Adrenal gland (tissue), 12 donors: ENCODE data around the gene MET. TPM values are rescaled to one million over a fixed set of nuclear protein-coding genes. Genes with fewer than 3 reads are reported as not detected.

Experiments
- DNase-seq, 7 donors: peaks; one replicate each; pipeline ENCODE4 v3.0.0-alpha.2; 2019 to 2020
- H3K27ac ChIP-seq, 5 donors: fragments of 200-600 bp; sonication (generic) in 4 of 5; 1 replicate in 3 of 5; 2 replicates in 2 of 5; pipeline versions ENCODE4 v1.5.1 to v1.8.0; 2016 to 2020; ENCODE audit warnings: mild to moderate bottlenecking in 1 of 5
- H3K27me3 ChIP-seq: fragments of 200-600 bp; 2 replicates; pipeline ENCODE4 v1.8.0; 2021
- H3K36me3 ChIP-seq, 2 donors: fragments of 200-600 bp; replicated peaks in 1 of 2; 1 replicate in 1 of 2; 2 replicates in 1 of 2; pipeline versions ENCODE4 v1.5.1 to v1.8.0; 2018 to 2022
- H3K4me1 ChIP-seq, 2 donors: fragments of 200-600 bp; replicated peaks in 1 of 2; 1 replicate in 1 of 2; 2 replicates in 1 of 2; pipeline versions ENCODE4 v1.5.1 to v1.8.0; 2018 to 2021
- H3K4me3 ChIP-seq, 4 donors: fragments of 200-600 bp; sonication (generic) in 3 of 4; one replicate each; pipeline ENCODE4 v1.5.1; 2016 to 2018
- H3K9me3 ChIP-seq, 3 donors: fragments of 200-600 bp; sonication (generic) in 1 of 3; replicated peaks in 1 of 3; 1 replicate in 2 of 3; 2 replicates in 1 of 3; pipeline versions ENCODE4 v1.5.1 to v1.8.0; 2016 to 2021
- CTCF ChIP-seq, 6 experiments: fragments of 450-650 bp in 4 of 6; fragments of 200-600 bp in 2 of 6; sonication (generic) in 1 of 6; IDR thresholded peaks; 1 replicate in 5 of 6; 2 replicates in 1 of 6; pipeline versions ENCODE4 v1.5.1 to v1.8.0; 2016 to 2021; ENCODE audit warnings: antibody characterized with exemption in 6 of 6, mild to moderate bottlenecking in 2 of 6, moderate library complexity in 1 of 6
- POLR2A ChIP-seq, 2 donors: fragments of 450-650 bp; IDR thresholded peaks; one replicate each; pipeline ENCODE4 v1.6.1; 2017; ENCODE audit warnings: antibody characterized with exemption in 2 of 2, mild to moderate bottlenecking in 2 of 2, moderate library complexity in 1 of 2
- WGBS, 4 donors: extraction: QIAGEN DNeasy Blood & Tissue Kit in 2 of 4; methylation state at CpG; one replicate each; pipeline versions ENCODE4 v1.1.5 to v1.1.7; 2013 to 2017; 5-methylcytosine and 5-hydroxymethylcytosine counted together
- intact Hi-C, 2 donors: fragments of 100-400 bp; cut with DNase I; formaldehyde crosslinking; loops; one replicate each; pipeline versions ENCODE4 v1.14.1 to v1.15.0; 2022 to 2023
- polyA plus RNA-seq, 3 donors: library from polyadenylated mRNA; stranded (reverse); fragments of 200-250 nt in 2 of 3; fragments of 350-450 nt in 1 of 3; fragmentation: Illumina TruSeq in 1 of 3; extraction: RNeasy Lipid Tissue Mini Kit (QIAGEN cat#74804) in 1 of 3; gene quantifications; one replicate each; pipeline ENCODE4 v1.2.3, GENCODE V29; 2013 to 2014
- total RNA-seq, 9 donors: library from RNA; depleted of rRNA in 4 of 9; stranded (reverse); fragments of >200 nt in 4 of 9; fragments of 120-200 nt in 1 of 9; fragmentation: NEBNext Ultra II Directional in 1 of 9; extraction: Animal tissue kit (Norgen Biotek cat#: 25700) in 1 of 9; gene quantifications; one replicate each; pipeline versions ENCODE4 v1.1.0 to v1.2.4, GENCODE V29; 2013 to 2023
- donor health status: healthy with polysubstance abuse.
- donor health status: Bipolar disorder and iron deficiency.
- donor health status: DM: yes; HTN: yes; CAD: no.
- donor health status: DM: no; HTN: no; CAD: no.
- donor health status: DM: no; HTN: no; CAD: no.
- donor health status: DM: yes; HTN: yes; CAD: no.

MET gene
- total and polyA plus RNA-seq, 12 donors = 0.55 to 2.3 (median 0.79) TPM

GRCh38 chr7:116710764-116711452 lies 38.9 kb downstream of the MET start:
- H3K4me1 ChIP-seq = no peaks in the 10 kb centered on the region
- intact Hi-C loops = no loop called here
- H3K9me3 ChIP-seq = no peaks in the 10 kb centered on the region
- H3K27ac ChIP-seq = no peak overlapping the region
- no peaks in the 10 kb centered on the region for H3K27me3 ChIP-seq
- TF ChIP-seq CTCF (IDR thresholded peaks at IDR 0.05) (no peak), POLR2A (IDR thresholded peaks at IDR 0.05) (no peak)
- WGBS, 4 donors = 57 to 67% (median 66%) methylated on average over 3 of the region's 3 CpGs
- H3K4me3 ChIP-seq = no peak overlapping the region
- no peak for DNase-seq
- no peaks in the 10 kb centered on the region for H3K36me3 ChIP-seq

- DNase-seq = no peak
- H3K36me3 ChIP-seq = no peaks in the 10 kb centered on the region
- TF ChIP-seq POLR2A (IDR thresholded peaks at IDR 0.05) = no peak
- TF ChIP-seq CTCF (IDR thresholded peaks at IDR 0.05) = no peak
- H3K9me3 ChIP-seq = no peaks in the 10 kb centered on the region
- no peak overlapping the region for H3K27ac ChIP-seq
- intact Hi-C loops = no loop called here
- no peaks in the 10 kb centered on the region for H3K4me1 ChIP-seq
- H3K27me3 ChIP-seq = no peaks in the 10 kb centered on the region
- 76 to 79% (median 79%) methylated on average over 4 of the region's 4 CpGs for WGBS, 4 donors
- no peak overlapping the region for H3K4me3 ChIP-seq
These were observed 39.8 kb downstream of the MET start for GRCh38 chr7:116711790-116712189.

- Histone ChIP-seq H3K9me3 (no peaks in the 10 kb centered on the region), H3K4me3 (no peak overlapping the region), H3K4me1 (no peaks in the 10 kb centered on the region), H3K27ac (no peak overlapping the region), H3K36me3 (no peaks in the 10 kb centered on the region), H3K27me3 (no peaks in the 10 kb centered on the region)
- WGBS, 4 donors = 79 to 89% (median 83%) methylated on average over 4 of the region's 4 CpGs
- intact Hi-C loops = no loop called here
- TF ChIP-seq CTCF (IDR thresholded peaks at IDR 0.05) = no peak
- TF ChIP-seq POLR2A (IDR thresholded peaks at IDR 0.05) = no peak
- DNase-seq = no peak
These were observed 41.5 kb downstream of the MET start for GRCh38 chr7:116713500-116713899.

GRCh38 chr7:116713918-116714317 lies 41.9 kb downstream of the MET start:
- TF ChIP-seq POLR2A (IDR thresholded peaks at IDR 0.05) (no peak), CTCF (IDR thresholded peaks at IDR 0.05) (no peak)
- no peaks in the 10 kb centered on the region for H3K9me3 ChIP-seq
- no peaks in the 10 kb centered on the region for H3K36me3 ChIP-seq
- DNase-seq = no peak
- H3K27me3 ChIP-seq = no peaks in the 10 kb centered on the region
- intact Hi-C loops = no loop called here
- no peak overlapping the region for H3K4me3 ChIP-seq
- H3K27ac ChIP-seq = no peak overlapping the region
- no peaks in the 10 kb centered on the region for H3K4me1 ChIP-seq
